SH-SY5Y (cell line): ENCODE results near the gene EI24.

Experiments
- GATA2 ChIP-seq: IDR thresholded peaks from 2 replicates; pipeline ENCODE4 v1.6.1; 2011; ENCODE audit warnings: mild to moderate bottlenecking, low read depth, low read length
- GATA3 ChIP-seq: IDR thresholded peaks from 2 replicates; pipeline ENCODE4 v1.6.1; 2011; ENCODE audit warnings: low read depth, mild to moderate bottlenecking, low read length, moderate library complexity

- TF ChIP-seq GATA2, result no peak
- no peak for TF ChIP-seq GATA3
Observed at GRCh38 chr11:125559888-125560287, 9.4 kb upstream of the EI24 start.
